Measurements from ENCODE around the gene OMP.

OMP gene

GRCh38 chr11:77063861-77064260, 38.8 kb upstream of the OMP start:
- Histone ChIP-seq H3K27ac (no peak overlapping the region), H4K20me1 (ENCODE audit: insufficient read depth) (no peaks in the 10 kb centered on the region), H3K9ac (no peak overlapping the region), H2AFZ (ENCODE audit: low read depth) (no peak overlapping the region), H3K79me2 (ENCODE audit: insufficient read depth, low read depth) (no peaks in the 10 kb centered on the region), H3K27me3 (ENCODE audit: insufficient read depth, low read depth) (no peaks in the 10 kb centered on the region), H3K4me3 (IDR thresholded peaks at IDR 0.05; ENCODE audit: insufficient read depth, low read depth, low read length) (no peak overlapping the region), H3K4me2 (no peak overlapping the region), H3K36me3 (ENCODE audit: insufficient read depth) (no peaks in the 10 kb centered on the region), H3K4me1 (ENCODE audit: low read depth, poor library complexity, severe bottlenecking) (no peaks in the 10 kb centered on the region)
- TF ChIP-seq CTCF (conservative IDR thresholded peaks at IDR 0.05; ENCODE audit: low read depth, low read length) = no peak

GRCh38 chr11:77064648-77065217, 37.9 kb upstream of the OMP start:
- H3K27me3 ChIP-seq (ENCODE audit: insufficient read depth, low read depth) = no peaks in the 10 kb centered on the region; the same call in 1 of the 2 replicates
- no peaks in the 10 kb centered on the region for H3K79me2 ChIP-seq (ENCODE audit: insufficient read depth, low read depth)

GRCh38 chr11:77065878-77066228, 36.8 kb upstream of the OMP start:
- Histone ChIP-seq H3K79me2 (ENCODE audit: insufficient read depth, low read depth) (no peaks in the 10 kb centered on the region), H3K9ac (no peak overlapping the region), H3K27ac (no peak overlapping the region), H3K27me3 (ENCODE audit: insufficient read depth, low read depth) (no peaks in the 10 kb centered on the region; the same call in 1 of the 2 replicates), H3K4me3 (IDR thresholded peaks at IDR 0.05; ENCODE audit: insufficient read depth, low read depth, low read length) (no peak overlapping the region), H3K4me1 (ENCODE audit: low read depth, poor library complexity, severe bottlenecking) (no peaks in the 10 kb centered on the region), H2AFZ (ENCODE audit: low read depth) (peak overlapping the region; percentile 99), H3K36me3 (ENCODE audit: insufficient read depth) (no peaks in the 10 kb centered on the region), H3K4me2 (peak overlapping the region; percentile 63), H4K20me1 (ENCODE audit: insufficient read depth) (no peaks in the 10 kb centered on the region)
- no peak for TF ChIP-seq CTCF (conservative IDR thresholded peaks at IDR 0.05; ENCODE audit: low read depth, low read length)

More at GRCh38 chr11:77064648-77065217, 37.9 kb upstream of the OMP start:
- Histone ChIP-seq H3K4me1 (ENCODE audit: low read depth, poor library complexity, severe bottlenecking) (no peaks in the 10 kb centered on the region), H3K9ac (no peak overlapping the region), H3K4me3 (IDR thresholded peaks at IDR 0.05; ENCODE audit: insufficient read depth, low read depth, low read length) (no peak overlapping the region), H3K27ac (no peak overlapping the region), H3K36me3 (ENCODE audit: insufficient read depth) (no peaks in the 10 kb centered on the region), H2AFZ (ENCODE audit: low read depth) (no peak overlapping the region), H3K4me2 (no peak overlapping the region), H4K20me1 (ENCODE audit: insufficient read depth) (no peaks in the 10 kb centered on the region)
- TF ChIP-seq CTCF (conservative IDR thresholded peaks at IDR 0.05; ENCODE audit: low read depth, low read length) = no peak

GRCh38 chr11:77066229-77067042, 36.2 kb upstream of the OMP start, which contains the start of gene CAPN5:
CAPN5 (plus strand) TSS chr11:77066971; CDS start chr11:77084887, 17,916 bp downstream.
- no peaks in the 10 kb centered on the region for H4K20me1 ChIP-seq (ENCODE audit: insufficient read depth)
- no peaks in the 10 kb centered on the region for H3K79me2 ChIP-seq (ENCODE audit: insufficient read depth, low read depth)
- H3K4me2 ChIP-seq = peak within 1 kb of the TSS; percentile 63
- no peaks in the 10 kb centered on the region; the same call in 1 of the 2 replicates for H3K27me3 ChIP-seq (ENCODE audit: insufficient read depth, low read depth)
- H3K9ac ChIP-seq = peak within 1 kb of the TSS; percentile 22; the same call in 1 of the 2 replicates
- TF ChIP-seq CTCF (conservative IDR thresholded peaks at IDR 0.05; ENCODE audit: low read depth, low read length) = peak; percentile 19; the same call in 1 of the 2 replicates
- peak within 1 kb of the TSS; percentile 99 for H2AFZ ChIP-seq (ENCODE audit: low read depth)
- H3K27ac ChIP-seq = no peak within 1 kb of the TSS
- no peak within 1 kb of the TSS for H3K4me3 ChIP-seq (IDR thresholded peaks at IDR 0.05; ENCODE audit: insufficient read depth, low read depth, low read length)
- H3K4me1 ChIP-seq (ENCODE audit: low read depth, poor library complexity, severe bottlenecking) = no peaks in the 10 kb centered on the region
- H3K36me3 ChIP-seq (ENCODE audit: insufficient read depth) = no peaks in the 10 kb centered on the region
